AG20443 (cell line): ENCODE measurements around the gene TNFRSF11A.

ENCODE experiments used
- DNase-seq: peaks from one replicate; pipeline ENCODE4 v3.0.0; 2012; ENCODE audit warnings: low spot score, mixed read lengths

Gene TNFRSF11A

GRCh38 chr18:62384610-62385097, 59.5 kb downstream of the TNFRSF11A start:
- peak; percentile 37 for DNase-seq

DNA sequence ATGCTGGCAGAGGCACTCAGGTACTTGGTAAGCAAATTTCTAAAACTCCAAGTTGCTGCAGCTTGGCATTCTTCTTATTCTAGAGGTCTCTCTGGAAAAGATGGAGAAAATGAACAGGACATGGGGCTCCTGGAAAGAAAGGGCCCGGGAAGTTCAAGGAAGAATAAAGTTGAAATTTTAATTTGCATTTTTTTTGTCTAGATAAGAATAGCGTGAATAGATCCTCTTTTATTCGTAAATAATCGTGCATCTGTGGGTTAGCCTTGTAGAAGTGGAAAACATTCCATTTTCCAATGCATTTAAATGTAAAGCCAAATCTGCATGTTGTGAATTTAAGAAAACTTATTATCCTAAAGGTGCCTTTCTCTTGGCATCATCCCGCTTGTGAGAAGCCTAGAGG, 61.0 kb downstream of the TNFRSF11A start:
- no peak for DNase-seq

GRCh38 chr18:62386601-62387000, 61.5 kb downstream of the TNFRSF11A start:
- DNase-seq: no peak

GRCh38 chr18:62387257-62387656, 62.1 kb downstream of the TNFRSF11A start:
- DNase-seq: no peak

GRCh38 chr18:62388855-62389760, 64.0 kb downstream of the TNFRSF11A start:
- no peak for DNase-seq

GRCh38 chr18:62389761-62390481, 64.8 kb downstream of the TNFRSF11A start:
- no peak for DNase-seq

- no peak for DNase-seq
Observed at GRCh38 chr18:62394006-62394763, 69.1 kb downstream of the TNFRSF11A start.

- DNase-seq: no peak
Observed at GRCh38 chr18:62396381-62396780, 71.3 kb downstream of the TNFRSF11A start.

GRCh38 chr18:62396967-62397366, 71.9 kb downstream of the TNFRSF11A start:
- no peak for DNase-seq

- no peak for DNase-seq
Observed at GRCh38 chr18:62398291-62398690, 73.2 kb downstream of the TNFRSF11A start.

- DNase-seq: no peak
Observed at GRCh38 chr18:62399276-62399675, 74.2 kb downstream of the TNFRSF11A start.

- peak; percentile 18 for DNase-seq
Observed at GRCh38 chr18:62399781-62400308, 74.7 kb downstream of the TNFRSF11A start.

- no peak for DNase-seq
Observed at GRCh38 chr18:62400916-62401315, 75.8 kb downstream of the TNFRSF11A start.

- DNase-seq: no peak
Observed at GRCh38 chr18:62402342-62402948, 77.3 kb downstream of the TNFRSF11A start.

DNA sequence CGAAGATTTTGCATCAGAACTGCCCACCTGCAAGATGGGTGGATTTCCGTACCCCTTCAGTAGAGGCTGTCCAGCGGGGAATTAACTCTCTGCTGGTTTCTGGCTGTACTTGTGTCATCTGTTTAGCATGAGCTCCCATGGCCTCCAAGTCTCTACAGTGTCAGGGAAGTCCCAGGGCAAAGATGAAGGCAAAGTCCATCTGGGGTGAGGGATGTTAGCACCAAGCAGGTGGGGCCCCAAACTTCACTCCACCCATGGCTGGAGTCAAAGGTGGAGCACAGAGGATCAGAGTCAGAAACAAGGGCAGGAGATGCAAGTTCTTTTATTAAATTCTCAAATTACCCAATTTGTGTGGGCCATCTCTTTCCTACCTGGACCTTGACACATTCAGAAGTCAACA, 78.0 kb downstream of the TNFRSF11A start:
- no peak for DNase-seq

- DNase-seq: no peak
Observed at GRCh38 chr18:62404881-62405280, 79.8 kb downstream of the TNFRSF11A start.

DNA sequence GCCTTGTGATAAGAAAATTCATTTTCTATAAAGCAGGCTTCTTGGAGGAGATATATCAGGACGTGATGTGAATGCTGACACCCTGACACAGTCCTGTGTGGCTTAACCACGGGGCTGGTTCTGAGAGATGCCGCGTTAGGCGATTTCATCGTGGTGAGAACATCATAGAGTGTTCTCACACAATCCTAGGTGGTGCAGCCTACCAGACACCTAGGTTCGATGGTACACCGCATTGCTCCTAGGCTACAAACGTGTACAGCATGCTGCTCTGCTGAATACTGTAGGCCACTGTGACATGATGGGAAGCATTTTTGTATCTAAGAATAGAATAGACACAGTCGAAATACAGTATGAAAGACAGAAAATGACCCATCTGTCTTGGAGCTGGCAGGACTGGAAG, 82.5 kb downstream of the TNFRSF11A start:
- DNase-seq: no peak

DNA sequence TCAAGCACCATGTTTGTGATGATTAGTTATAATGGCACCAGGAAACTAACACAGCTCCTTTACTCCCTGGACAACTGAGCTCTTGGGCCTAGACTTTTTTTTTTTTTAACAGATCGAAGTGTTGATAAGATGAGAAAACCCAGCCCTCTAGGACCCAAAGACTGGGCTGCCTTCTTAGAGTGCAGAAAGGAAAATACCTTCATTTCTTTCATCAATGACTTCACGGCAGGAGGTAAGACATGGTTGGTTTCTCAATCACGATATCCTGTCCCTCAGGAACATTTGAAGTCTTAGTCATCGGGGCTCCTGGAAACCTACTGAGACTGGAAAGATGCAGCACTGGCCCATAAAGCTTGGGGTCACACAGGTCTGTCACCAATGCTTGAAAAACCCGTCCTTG, 84.7 kb downstream of the TNFRSF11A start:
- no peak for DNase-seq

DNA sequence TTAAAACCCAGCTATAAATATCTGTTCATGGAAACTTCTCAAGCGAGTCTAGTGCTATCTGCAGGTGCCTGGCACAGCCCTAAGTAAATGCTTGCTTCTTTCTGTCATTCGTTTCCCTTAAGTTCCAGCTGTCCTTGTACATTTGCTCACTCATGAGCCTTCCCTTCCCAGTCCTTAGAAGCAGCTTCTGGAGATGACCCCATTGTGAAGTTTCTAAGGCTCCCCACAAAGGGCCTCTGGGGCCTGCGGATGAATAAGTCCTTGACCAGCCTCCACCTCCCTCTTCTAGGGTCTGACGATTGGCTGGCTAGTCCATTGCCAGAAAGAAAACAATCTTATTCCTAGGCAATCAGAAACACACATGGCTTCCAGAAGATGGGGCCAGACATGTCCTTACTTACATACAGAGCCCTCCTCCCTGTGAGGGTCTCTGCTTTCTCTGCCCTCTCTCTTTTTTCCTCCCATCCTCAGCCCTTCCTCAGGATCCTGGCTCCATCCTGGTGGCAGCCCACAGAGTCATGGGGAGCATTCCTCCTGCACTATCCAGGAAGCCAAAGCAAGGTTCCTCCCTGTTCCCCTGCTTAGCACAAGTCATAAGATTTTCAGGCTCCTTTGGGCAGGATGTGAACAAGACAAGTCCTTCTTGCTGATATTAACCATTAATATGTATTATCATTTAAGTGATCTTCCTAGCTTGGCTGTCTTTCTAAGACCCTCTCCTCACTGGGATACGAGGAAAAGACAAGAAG, 87.3 kb downstream of the TNFRSF11A start:
- DNase-seq: no peak

DNA sequence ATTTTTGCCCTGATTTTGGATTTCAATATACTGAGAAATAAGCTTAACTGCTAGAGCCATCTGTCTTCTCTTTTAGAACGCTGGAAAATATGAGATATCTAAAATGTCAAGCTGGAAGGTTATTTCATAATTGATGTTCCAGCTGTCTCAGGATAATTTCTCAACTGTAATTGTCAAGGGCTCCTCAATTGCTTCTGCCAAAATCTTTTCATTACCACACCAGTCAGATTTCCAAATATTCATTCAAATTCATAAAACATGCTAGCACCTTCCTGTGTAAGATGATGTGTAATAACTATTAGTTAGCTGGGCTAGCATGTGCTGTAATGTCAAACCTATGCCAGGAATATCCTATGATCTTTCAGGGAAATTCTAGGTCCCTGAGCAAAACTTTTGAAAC, 88.1 kb downstream of the TNFRSF11A start:
- DNase-seq: no peak

- DNase-seq: no peak
Observed at GRCh38 chr18:62418258-62418657, 93.1 kb downstream of the TNFRSF11A start.
